Astrocyte (in vitro differentiated cells and primary cell): ENCODE data around the gene RPL10A. TPM values are rescaled to one million over a fixed set of nuclear protein-coding genes. Genes with fewer than 3 reads are reported as not detected.
"Not testable (repeated sequence)": the region's sequence is repeated elsewhere in the genome, so short reads cannot be mapped to it uniquely, and the experiment has no call there.

Source experiments
- DNase-seq: peaks from one replicate; pipeline ENCODE4 v3.0.0-alpha.2; 2010; ENCODE audit warnings: low read depth
- FAIRE-seq: peaks from 2 replicates; lab custom pipeline; 2011; peaks lifted over from hg19 to GRCh38; lab: Jason Lieb, UNC
- H2AFZ ChIP-seq: 2 replicates; pipeline ENCODE4 v1.6.0; 2012; ENCODE audit warnings: low read depth, low read length, inconsistent platforms
- H3K27ac ChIP-seq: 2 replicates; pipeline ENCODE4 v1.5.1; 2011; ENCODE audit warnings: low read depth, low read length, inconsistent platforms
- H3K27me3 ChIP-seq: 2 replicates; pipeline ENCODE4 v1.6.0; 2011; ENCODE audit warnings: low read length, inconsistent platforms; ENCODE audit not compliant: insufficient read depth
- H3K36me3 ChIP-seq: 2 replicates; pipeline ENCODE4 v1.5.1; 2011; ENCODE audit warnings: low read length, inconsistent platforms; ENCODE audit not compliant: insufficient read depth
- H3K4me1 ChIP-seq: 2 replicates; pipeline ENCODE4 v1.5.1; 2011; ENCODE audit warnings: low read length, inconsistent platforms; ENCODE audit not compliant: insufficient read depth
- H3K4me2 ChIP-seq: 2 replicates; pipeline ENCODE4 v1.6.0; 2012; ENCODE audit warnings: low read length, inconsistent platforms
- H3K4me3 ChIP-seq: 2 replicates; pipeline ENCODE4 v1.5.1; 2011; ENCODE audit warnings: low read depth, mild to moderate bottlenecking, low read length, inconsistent platforms; ENCODE audit not compliant: insufficient read depth
- H3K79me2 ChIP-seq: 2 replicates; pipeline ENCODE4 v1.6.0; 2012; ENCODE audit warnings: mild to moderate bottlenecking, low read length, inconsistent platforms; ENCODE audit not compliant: insufficient read depth
- H3K9ac ChIP-seq: 2 replicates; pipeline ENCODE4 v1.6.0; 2012; ENCODE audit warnings: mild to moderate bottlenecking, low read length, inconsistent platforms
- H3K9me3 ChIP-seq: 2 replicates; pipeline ENCODE4 v1.5.1; 2012; ENCODE audit warnings: low read depth, mild to moderate bottlenecking, low read length, inconsistent platforms; ENCODE audit not compliant: insufficient read depth
- H4K20me1 ChIP-seq: 2 replicates; pipeline ENCODE4 v1.6.0; 2012; ENCODE audit warnings: low read length, inconsistent platforms; ENCODE audit not compliant: insufficient read depth
- H3K27ac Mint-ChIP-seq: one replicate; pipeline ENCODE4 v1.8.0; 2021; ENCODE audit warnings: mild to moderate bottlenecking, mixed read lengths; ENCODE audit not compliant: unreplicated experiment
- H3K27me3 Mint-ChIP-seq: one replicate; pipeline ENCODE4 v1.8.0; 2021; ENCODE audit warnings: low read depth, mixed read lengths; ENCODE audit not compliant: unreplicated experiment
- H3K36me3 Mint-ChIP-seq: one replicate; pipeline ENCODE4 v1.8.0; 2021; ENCODE audit warnings: low read depth, mixed read lengths; ENCODE audit not compliant: unreplicated experiment
- H3K4me1 Mint-ChIP-seq: one replicate; pipeline ENCODE4 v1.8.0; 2021; ENCODE audit warnings: low read depth, mixed read lengths; ENCODE audit not compliant: unreplicated experiment
- H3K4me3 Mint-ChIP-seq: one replicate; pipeline ENCODE4 v1.8.0; 2021; ENCODE audit warnings: mild to moderate bottlenecking, moderate library complexity, mixed read lengths; ENCODE audit not compliant: unreplicated experiment
- H3K9me3 Mint-ChIP-seq: one replicate; pipeline ENCODE4 v1.8.0; 2021; ENCODE audit warnings: mild to moderate bottlenecking, mixed read lengths; ENCODE audit not compliant: unreplicated experiment
- CTCF ChIP-seq: IDR thresholded peaks from 2 replicates; pipeline ENCODE4 v1.5.1; 2011; ENCODE audit warnings: low read depth, mild to moderate bottlenecking, inconsistent platforms, low read length, moderate library complexity; ENCODE audit not compliant: insufficient read depth
- EZH2 ChIP-seq: IDR thresholded peaks from 2 replicates; pipeline ENCODE4 v1.6.1; 2012; ENCODE audit warnings: mild to moderate bottlenecking, low read length, inconsistent platforms; ENCODE audit not compliant: insufficient read depth
- total RNA-seq: library from RNA; stranded (reverse); gene quantifications from 2 replicates; pipeline ENCODE4 v1.2.1, GENCODE V29; 2021

RPL10A gene
- total RNA-seq, 1 donor from 2014 or later = 887 TPM

GRCh38 chr6:35435074-35435837 is 32.9 kb upstream of the RPL10A start:
- H3K4me1 Mint-ChIP-seq = no peaks in the 10 kb centered on the region
- FAIRE-seq (no peak), DNase-seq (no peak)
- Histone ChIP-seq H3K36me3 (no peaks in the 10 kb centered on the region), H3K4me1 (no peaks in the 10 kb centered on the region), H2AFZ (no peak overlapping the region), H3K4me2 (no peak overlapping the region), H3K27ac (no peak overlapping the region), H3K79me2 (no peaks in the 10 kb centered on the region), H3K9me3 (no peaks in the 10 kb centered on the region), H4K20me1 (no peaks in the 10 kb centered on the region), H3K27me3 (no peaks in the 10 kb centered on the region), H3K4me3 (no peak overlapping the region), H3K9ac (no peak overlapping the region)
- no peaks in the 10 kb centered on the region for H3K36me3 Mint-ChIP-seq
- TF ChIP-seq EZH2 (no peak), CTCF (no peak)
- no peak overlapping the region for H3K4me3 Mint-ChIP-seq
- no peak overlapping the region for H3K27ac Mint-ChIP-seq
- H3K9me3 Mint-ChIP-seq = peaks cover under 1% of the 10 kb centered on the region
- peaks cover 6% of the 10 kb centered on the region for H3K27me3 Mint-ChIP-seq

GRCh38 chr6:35436071-35436857 is 31.9 kb upstream of the RPL10A start:
- FAIRE-seq = no peak
- H3K27me3 ChIP-seq = no peaks in the 10 kb centered on the region
- Mint-ChIP-seq H3K27me3 (peaks cover 6% of the 10 kb centered on the region), H3K36me3 (no peaks in the 10 kb centered on the region), H3K27ac (no peak overlapping the region), H3K4me3 (no peak overlapping the region), H3K9me3 (no peaks in the 10 kb centered on the region), H3K4me1 (no peaks in the 10 kb centered on the region)
- H3K4me1 ChIP-seq = no peaks in the 10 kb centered on the region
- no peak for DNase-seq
- no peaks in the 10 kb centered on the region for H3K36me3 ChIP-seq
- no peak overlapping the region for H3K4me3 ChIP-seq
- H3K79me2 ChIP-seq = no peaks in the 10 kb centered on the region
- no peak overlapping the region for H3K4me2 ChIP-seq
- no peak overlapping the region for H3K9ac ChIP-seq
- no peaks in the 10 kb centered on the region for H3K9me3 ChIP-seq
- no peak overlapping the region for H3K27ac ChIP-seq
- no peak overlapping the region for H2AFZ ChIP-seq
- no peaks in the 10 kb centered on the region for H4K20me1 ChIP-seq
- no peak for TF ChIP-seq EZH2
- no peak for TF ChIP-seq CTCF

GRCh38 chr6:35438378-35439065 is 29.7 kb upstream of the RPL10A start:
- not testable (repeated sequence) for H3K36me3 Mint-ChIP-seq, H3K27ac ChIP-seq, H3K4me2 ChIP-seq, H3K9me3 Mint-ChIP-seq, H3K36me3 ChIP-seq, H3K9me3 ChIP-seq, H3K4me1 ChIP-seq, H3K27me3 Mint-ChIP-seq, H2AFZ ChIP-seq, H3K79me2 ChIP-seq, H3K4me3 Mint-ChIP-seq, H3K9ac ChIP-seq, FAIRE-seq, H4K20me1 ChIP-seq, H3K27ac Mint-ChIP-seq, DNase-seq, H3K27me3 ChIP-seq, H3K4me3 ChIP-seq, H3K4me1 Mint-ChIP-seq
